GM13976 (cell line): ENCODE data around the gene IFNAR2.

Experiments used
- DNase-seq: peaks from one replicate; pipeline ENCODE4 v3.0.0; 2012; ENCODE audit warnings: low spot score
- CTCF ChIP-seq: IDR thresholded peaks from 2 replicates; pipeline ENCODE4 v1.5.1; 2012; ENCODE audit warnings: borderline replicate concordance, mild to moderate bottlenecking; ENCODE audit not compliant: insufficient read depth; ENCODE audit errors: extremely low read depth, missing control alignments, control extremely low read depth
- in situ Hi-C: fragments of 300-500 bp; cut with MboI; formaldehyde crosslinking; loops from one replicate; pipeline ENCODE4 v1.12.0; 2022; ENCODE audit warnings: low sequenced_read_pairs, mixed read lengths, inconsistent platforms; ENCODE audit not compliant: unreplicated experiment

The IFNAR2 gene

GRCh38 chr21:33268737-33269441 is 39.2 kb downstream of the IFNAR2 start:
- in situ Hi-C loops: no loop called here
- peak; percentile 59 for DNase-seq

GRCh38 chr21:33270986-33271385 is 41.2 kb downstream of the IFNAR2 start:
- in situ Hi-C loops: no loop called here
- no peak for DNase-seq
- TF ChIP-seq CTCF: no peak

More at GRCh38 chr21:33268737-33269441, 39.2 kb downstream of the IFNAR2 start:
- no peak for TF ChIP-seq CTCF

DNA sequence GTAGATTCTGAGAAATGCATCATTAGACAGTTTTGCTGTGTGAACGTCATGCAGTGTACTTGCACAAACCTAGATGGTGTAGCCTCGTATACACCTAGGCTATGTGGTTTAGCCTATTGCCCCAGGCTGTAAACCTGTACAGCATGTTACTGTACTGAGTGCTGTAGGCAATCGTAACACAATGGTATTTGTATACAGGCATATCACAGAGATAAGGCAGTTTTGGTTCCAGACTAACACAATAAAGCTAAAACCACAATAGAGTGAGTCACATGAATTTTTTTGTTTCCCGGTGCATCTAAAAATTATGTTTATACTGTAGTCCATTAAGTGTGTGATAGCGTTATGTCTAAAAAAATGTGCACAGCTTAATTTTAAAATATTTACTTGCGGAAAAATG is 43.3 kb downstream of the IFNAR2 start:
- TF ChIP-seq CTCF: no peak
- DNase-seq: no peak
- in situ Hi-C loops: no loop called here

DNA sequence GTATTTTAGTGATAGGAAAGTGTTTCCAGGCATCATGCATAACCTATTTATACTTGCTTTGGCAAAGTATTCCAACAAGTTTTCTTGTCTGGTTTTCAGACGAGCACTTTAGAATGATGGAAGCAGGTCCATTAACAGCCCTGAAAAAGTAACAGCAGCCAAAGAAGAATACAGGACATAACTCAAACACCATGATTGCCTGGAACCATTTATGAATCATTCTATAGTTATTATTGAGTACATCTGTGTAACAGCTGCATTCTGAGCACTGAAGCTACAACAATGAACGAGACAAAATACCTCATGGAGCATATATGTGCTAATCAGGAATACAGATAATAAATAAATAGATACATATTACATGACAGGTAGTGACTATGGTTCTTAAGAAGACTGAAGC is 49.0 kb downstream of the IFNAR2 start:
- in situ Hi-C loops: no loop called here
- no peak for TF ChIP-seq CTCF
- DNase-seq: no peak

- TF ChIP-seq CTCF: no peak
- DNase-seq: no peak
- in situ Hi-C loops: no loop called here
Observed at GRCh38 chr21:33279330-33279820, 49.6 kb downstream of the IFNAR2 start.
